ENCODE measurements around the gene PERCC1.

GRCh38 chr16:1407753-1408152, 23.1 kb upstream of the PERCC1 start:
- TF ChIP-seq CTCF (IDR thresholded peaks at IDR 0.05) = no peak
- TF ChIP-seq POLR2A (IDR thresholded peaks at IDR 0.05) = no peak
